Thyroid gland (tissue), 4 donors: ENCODE measurements around the gene MAS1L.

Source experiments
- CTCF ChIP-seq, 6 experiments: fragments of 200-600 bp in 3 of 6; fragments of 450-650 bp in 3 of 6; sonication (generic) in 3 of 6; IDR thresholded peaks; one replicate each; pipeline ENCODE4 v1.5.1; 2016 to 2019; ENCODE audit warnings: antibody characterized with exemption in 6 of 6, mild to moderate bottlenecking in 2 of 6, inconsistent platforms in 1 of 6, moderate library complexity in 1 of 6
- POLR2A ChIP-seq, 2 donors: fragments of 450-650 bp; IDR thresholded peaks; one replicate each; pipeline ENCODE4 v1.6.1; 2017; ENCODE audit warnings: antibody characterized with exemption in 2 of 2, mild to moderate bottlenecking in 2 of 2, moderate library complexity in 1 of 2

GRCh38 chr6:29483735-29484134, 4.0 kb downstream of the MAS1L start:
- TF ChIP-seq CTCF (IDR thresholded peaks at IDR 0.05) (no peak), POLR2A (IDR thresholded peaks at IDR 0.05) (no peak)
